Non-pigmented ciliary epithelial cell (primary cell): ENCODE results near the gene DACH1.
"Not testable (repeated sequence)": the region's sequence is repeated elsewhere in the genome, so short reads cannot be mapped to it uniquely, and the experiment has no call there.

Experiments used
- DNase-seq: peaks from one replicate; pipeline ENCODE4 v3.0.0-alpha.2; 2010; ENCODE audit warnings: low read depth

Gene DACH1

GRCh38 chr13:71828564-71828963 lies 38.4 kb downstream of the DACH1 start:
- no peak for DNase-seq

- no peak for DNase-seq
Measured at GRCh38 chr13:71828117-71828516, 38.9 kb downstream of the DACH1 start.

- DNase-seq, result no peak
Measured at GRCh38 chr13:71827241-71827640, 39.8 kb downstream of the DACH1 start.

- DNase-seq, result no peak
Measured at GRCh38 chr13:71820699-71821098, 46.3 kb downstream of the DACH1 start.

- no peak for DNase-seq
Measured at GRCh38 chr13:71817335-71817734, 49.7 kb downstream of the DACH1 start.

DNA sequence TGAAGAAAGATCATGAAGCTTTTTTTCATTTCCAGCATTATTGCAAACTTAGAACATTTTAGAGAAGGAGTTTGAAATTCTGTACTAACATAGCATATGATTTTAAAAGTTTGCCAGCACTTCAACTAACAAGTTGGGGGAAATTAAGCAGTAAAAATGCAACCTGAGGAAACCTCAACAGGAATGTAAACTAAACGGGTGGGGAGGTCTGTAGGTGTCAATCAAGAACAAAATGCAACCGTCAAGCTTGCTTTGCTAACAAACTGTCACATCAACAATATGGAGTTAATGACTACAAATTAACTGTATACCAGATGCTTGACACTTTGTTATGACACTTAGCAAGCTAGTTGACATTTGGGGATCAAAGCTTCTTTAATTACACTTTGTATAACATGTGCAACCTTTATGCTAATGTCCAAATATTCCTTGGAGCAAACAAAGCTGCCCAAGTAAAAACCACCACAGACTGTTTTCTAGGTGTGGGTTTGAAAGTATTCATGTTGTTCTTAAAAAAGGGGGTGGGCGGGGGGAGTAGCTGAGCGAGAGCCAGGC lies 52.1 kb downstream of the DACH1 start:
- no peak for DNase-seq

GRCh38 chr13:71813187-71813586 lies 53.8 kb downstream of the DACH1 start:
- DNase-seq, result no peak

- DNase-seq, result no peak
Measured at GRCh38 chr13:71811344-71811743, 55.7 kb downstream of the DACH1 start.

DNA sequence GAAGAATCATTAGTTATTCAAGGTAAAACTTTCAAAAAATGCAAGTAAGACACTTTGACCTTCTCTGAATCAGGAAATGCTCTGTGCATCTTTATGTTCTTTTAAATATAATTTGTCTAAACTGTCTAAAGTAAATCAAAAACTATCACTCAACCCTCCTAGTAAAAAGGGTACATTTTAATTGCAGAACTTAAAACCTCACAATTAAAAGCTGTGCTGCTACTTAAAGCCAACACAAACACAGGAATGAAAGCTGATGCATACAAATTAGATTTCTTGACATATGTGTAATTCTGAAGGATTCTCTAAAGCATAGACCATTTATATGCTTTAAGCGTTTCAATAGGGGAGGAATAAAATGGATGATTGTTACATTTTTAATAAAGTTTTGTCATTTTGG lies 58.3 kb downstream of the DACH1 start:
- no peak for DNase-seq

- no peak for DNase-seq
Measured at GRCh38 chr13:71806886-71807285, 60.1 kb downstream of the DACH1 start.

DNA sequence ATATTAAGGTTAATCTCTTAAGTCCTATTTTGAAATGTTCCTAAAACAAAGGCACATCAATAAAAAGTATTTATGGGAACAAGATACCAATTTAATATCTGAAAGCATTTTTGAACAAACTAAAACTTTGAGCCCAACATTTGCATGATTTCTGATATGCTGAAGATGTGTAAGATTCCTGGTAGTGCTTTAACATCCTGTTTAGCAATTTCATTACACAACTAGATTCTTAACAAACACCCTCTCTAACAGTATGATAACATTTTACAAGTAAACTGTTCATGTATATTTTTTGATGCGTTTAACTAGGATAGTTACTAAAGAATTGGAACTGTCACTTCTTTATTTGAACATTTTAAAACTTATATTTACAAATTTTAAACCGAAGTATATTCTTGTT lies 63.9 kb downstream of the DACH1 start:
- DNase-seq, result no peak

GRCh38 chr13:71801781-71802180 lies 65.2 kb downstream of the DACH1 start:
- DNase-seq, result no peak

- no peak for DNase-seq
Measured at GRCh38 chr13:71801165-71801760, 65.7 kb downstream of the DACH1 start.

DNA sequence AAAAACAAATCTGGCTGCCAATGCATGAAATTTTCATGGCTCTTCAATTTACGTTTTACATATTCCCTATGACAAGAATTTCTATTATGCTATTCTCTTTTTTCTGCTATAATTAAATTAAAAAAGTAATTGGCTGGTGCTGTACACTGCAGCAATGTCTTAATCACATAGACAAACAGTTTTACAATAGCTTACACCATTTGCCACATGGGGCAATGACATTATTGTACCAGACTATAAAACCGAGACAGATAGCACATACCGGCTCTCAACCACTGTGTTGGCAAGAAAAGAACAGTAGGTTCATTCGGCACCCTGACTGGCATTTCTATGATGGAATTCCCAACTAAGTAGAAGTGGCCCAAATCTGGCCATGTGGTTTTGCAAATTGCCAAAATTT lies 67.7 kb downstream of the DACH1 start:
- DNase-seq, result no peak

DNA sequence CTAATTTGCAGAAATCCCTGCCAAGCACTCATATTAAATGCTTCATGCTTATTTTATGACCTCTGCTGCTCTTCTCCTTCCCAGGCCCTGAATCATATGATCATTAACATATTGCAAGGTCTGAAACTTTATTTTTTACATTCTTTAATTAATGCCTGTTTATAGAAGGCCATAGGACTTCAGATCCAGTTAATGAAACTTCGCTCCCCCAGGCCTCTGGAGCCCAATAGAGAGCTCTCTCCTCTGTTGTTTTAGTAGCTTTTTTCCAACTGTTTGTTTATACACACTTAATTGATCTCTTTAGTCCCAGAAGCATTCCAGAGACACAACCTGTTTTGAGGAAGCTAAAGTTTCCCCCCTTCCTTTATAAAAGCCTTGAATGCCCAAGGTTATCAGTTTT lies 68.3 kb downstream of the DACH1 start:
- no peak for DNase-seq

DNA sequence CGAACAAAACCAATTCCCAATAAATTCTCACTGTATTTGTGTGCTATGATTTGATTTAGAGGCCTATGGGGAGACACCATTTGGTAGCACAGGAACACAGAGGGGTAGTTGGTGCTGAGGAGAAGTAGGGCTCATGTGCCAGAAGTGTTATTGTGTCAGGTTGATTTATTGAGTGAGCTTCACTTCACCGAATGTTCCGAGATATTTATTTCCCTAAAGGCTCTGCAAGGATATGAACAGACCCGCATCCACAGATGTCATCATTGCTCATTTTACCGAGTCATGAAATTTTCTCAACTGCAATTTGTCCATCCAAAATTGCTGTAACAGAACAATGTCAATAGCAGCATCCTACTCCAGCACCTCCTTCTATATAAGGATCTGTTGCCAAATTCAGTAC lies 69.5 kb downstream of the DACH1 start:
- no peak for DNase-seq

- DNase-seq, result peak; percentile 10
Measured at GRCh38 chr13:71789693-71790329, 77.2 kb downstream of the DACH1 start.

DNA sequence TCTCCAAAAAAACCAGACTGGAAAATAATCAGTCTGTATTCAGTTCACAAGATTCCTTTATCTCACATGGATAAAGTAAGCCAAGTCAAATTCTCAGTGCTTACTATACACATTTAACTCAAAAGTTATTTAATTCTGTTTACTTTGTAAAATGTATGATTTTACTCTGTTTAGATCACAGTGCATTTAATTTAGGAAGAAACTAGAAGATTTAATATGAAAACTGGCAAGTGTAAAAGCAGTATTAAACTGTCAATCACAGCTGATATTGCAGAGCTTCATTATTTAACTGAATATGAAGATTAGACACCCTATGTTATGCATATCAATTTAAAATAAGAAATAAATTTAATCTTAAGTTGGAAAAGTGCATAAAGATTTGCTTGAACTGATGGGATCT lies 78.0 kb downstream of the DACH1 start:
- DNase-seq, result no peak

DNA sequence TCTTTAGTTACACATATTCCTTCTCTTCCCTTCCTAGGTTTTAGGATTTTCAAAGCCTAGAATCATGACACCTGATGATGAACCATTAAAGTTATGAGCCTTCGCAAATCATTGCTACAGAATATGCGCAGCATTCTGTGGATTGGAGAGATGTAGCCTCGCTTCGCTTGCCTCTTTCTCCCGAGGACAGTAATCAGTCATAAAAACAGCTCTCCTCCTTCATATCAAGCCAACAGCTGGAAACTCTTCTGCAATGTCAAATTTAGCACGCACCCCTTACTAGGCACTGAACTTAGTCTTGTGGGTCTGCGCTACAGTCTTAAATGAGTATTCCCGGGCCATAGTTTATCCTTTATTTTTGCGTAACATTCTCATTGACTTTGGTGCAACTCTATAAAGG lies 79.6 kb downstream of the DACH1 start:
- DNase-seq, result no peak

GRCh38 chr13:71786875-71787274 lies 80.1 kb downstream of the DACH1 start:
- DNase-seq, result no peak

GRCh38 chr13:71785361-71785760 lies 81.6 kb downstream of the DACH1 start:
- DNase-seq, result no peak

DNA sequence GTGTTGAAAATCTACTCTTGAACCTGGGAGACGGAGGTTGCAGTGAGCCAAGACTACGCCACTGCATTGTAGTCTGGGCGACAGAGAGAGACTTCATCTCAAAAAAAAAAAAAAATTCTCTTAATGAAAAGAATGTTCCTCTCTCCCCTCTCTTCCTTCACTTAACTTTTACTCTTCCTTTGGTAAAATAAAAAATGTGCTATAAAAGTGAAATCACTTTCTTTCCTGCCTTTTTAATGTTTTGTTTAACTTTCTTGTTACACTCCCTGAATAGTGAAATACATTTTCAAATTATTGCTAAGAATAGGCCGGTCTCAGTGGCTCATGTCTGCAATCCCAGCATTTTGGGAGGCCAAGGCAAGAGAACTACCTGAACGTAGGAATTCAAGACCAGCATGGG lies 86.5 kb downstream of the DACH1 start:
- no peak for DNase-seq

- not testable (repeated sequence) for DNase-seq
Measured at GRCh38 chr13:71778998-71779397, 88.0 kb downstream of the DACH1 start.

- no peak for DNase-seq
Measured at GRCh38 chr13:71775966-71776365, 91.0 kb downstream of the DACH1 start.
